GM12875 (cell line): ENCODE measurements around the gene DDX59.
A peak's percentile ranks its signal among the peaks of the same experiment; 100 is the strongest.

Experiments used
- H3K4me3 ChIP-seq: one replicate; pipeline ENCODE4 v1.5.1; 2011; ENCODE audit warnings: low read depth, low read length, control low read depth
- TF ChIP-seq, protein P1 (sequence below): IDR thresholded peaks from 2 replicates; pipeline ENCODE4 v1.5.1; 2011; ENCODE audit warnings: low read depth, mild to moderate bottlenecking, control low read depth, inconsistent platforms, low read length, moderate library complexity, borderline replicate concordance; ENCODE audit not compliant: insufficient read depth

DDX59 gene

DNA sequence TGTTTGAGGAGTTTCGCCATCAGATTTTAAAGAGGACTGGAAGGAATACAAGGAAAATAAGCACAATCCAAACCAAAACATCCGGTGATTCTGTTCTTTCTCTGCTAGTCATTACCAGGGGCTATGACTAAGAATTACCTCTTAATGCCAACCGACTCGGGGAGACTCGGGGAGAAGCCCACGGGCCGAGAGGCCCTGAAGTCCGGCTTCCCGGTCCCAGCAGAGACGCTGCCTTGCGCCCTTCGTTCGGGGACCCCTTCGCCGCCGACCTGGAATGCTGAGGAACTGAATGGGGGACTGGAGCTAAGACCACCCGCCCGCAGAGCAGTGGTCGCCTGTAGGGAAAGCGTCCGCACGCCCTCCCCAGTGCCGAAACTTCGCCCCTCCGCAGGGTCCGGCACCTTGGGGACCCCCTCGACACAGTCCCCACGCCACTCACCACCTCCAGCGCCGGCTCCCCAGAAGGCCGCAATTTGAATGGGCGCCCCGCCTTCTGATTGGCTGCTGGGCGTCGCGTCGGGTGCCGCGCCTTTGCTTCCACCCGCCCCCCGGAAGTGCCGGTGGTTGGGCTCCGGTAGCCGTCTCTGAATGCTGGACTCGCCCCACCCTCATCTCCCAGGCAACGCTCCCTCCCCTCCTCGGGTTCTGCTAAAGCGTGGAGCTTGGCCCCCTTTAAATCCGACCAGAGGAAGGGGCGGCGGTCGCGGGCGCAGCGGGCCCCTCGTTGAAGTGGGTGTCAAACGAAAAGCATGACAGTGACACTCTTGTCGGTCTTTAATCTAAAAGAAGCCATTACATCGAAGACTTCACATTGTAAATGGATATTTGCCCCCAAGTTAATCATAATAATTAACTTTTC, 49.2 kb downstream of the DDX59 start, which contains the start of gene KIF14:
Gene KIF14, minus strand, starts transcription at position 479 of the 859 bp plus-strand sequence. CDS start 2,028 bp downstream, outside the sequence.
- H3K4me3 ChIP-seq: peak within 1 kb of the TSS; percentile 88
- TF ChIP-seq, protein P1, sequence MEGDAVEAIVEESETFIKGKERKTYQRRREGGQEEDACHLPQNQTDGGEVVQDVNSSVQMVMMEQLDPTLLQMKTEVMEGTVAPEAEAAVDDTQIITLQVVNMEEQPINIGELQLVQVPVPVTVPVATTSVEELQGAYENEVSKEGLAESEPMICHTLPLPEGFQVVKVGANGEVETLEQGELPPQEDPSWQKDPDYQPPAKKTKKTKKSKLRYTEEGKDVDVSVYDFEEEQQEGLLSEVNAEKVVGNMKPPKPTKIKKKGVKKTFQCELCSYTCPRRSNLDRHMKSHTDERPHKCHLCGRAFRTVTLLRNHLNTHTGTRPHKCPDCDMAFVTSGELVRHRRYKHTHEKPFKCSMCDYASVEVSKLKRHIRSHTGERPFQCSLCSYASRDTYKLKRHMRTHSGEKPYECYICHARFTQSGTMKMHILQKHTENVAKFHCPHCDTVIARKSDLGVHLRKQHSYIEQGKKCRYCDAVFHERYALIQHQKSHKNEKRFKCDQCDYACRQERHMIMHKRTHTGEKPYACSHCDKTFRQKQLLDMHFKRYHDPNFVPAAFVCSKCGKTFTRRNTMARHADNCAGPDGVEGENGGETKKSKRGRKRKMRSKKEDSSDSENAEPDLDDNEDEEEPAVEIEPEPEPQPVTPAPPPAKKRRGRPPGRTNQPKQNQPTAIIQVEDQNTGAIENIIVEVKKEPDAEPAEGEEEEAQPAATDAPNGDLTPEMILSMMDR: no peak

DNA sequence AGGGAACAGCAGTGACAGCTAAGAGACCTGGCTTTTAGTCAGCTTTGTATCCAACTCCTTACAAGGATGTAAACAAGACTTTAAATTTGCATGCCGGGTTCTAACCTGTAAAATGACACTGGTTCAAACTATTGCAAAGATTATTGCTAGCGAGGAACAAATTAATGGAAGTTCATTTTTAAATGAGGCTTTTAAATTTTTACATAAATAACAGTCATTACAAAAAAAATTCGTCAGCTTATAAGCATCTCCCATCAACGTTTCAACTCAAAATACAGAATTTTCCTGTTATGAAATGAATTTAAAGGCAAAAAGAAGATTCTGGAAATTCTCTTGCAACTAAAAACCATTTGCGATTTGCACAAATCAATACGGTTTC, 49.8 kb downstream of the DDX59 start:
- TF ChIP-seq, protein P1: no peak
- H3K4me3 ChIP-seq: peak overlapping the region; percentile 88

DNA sequence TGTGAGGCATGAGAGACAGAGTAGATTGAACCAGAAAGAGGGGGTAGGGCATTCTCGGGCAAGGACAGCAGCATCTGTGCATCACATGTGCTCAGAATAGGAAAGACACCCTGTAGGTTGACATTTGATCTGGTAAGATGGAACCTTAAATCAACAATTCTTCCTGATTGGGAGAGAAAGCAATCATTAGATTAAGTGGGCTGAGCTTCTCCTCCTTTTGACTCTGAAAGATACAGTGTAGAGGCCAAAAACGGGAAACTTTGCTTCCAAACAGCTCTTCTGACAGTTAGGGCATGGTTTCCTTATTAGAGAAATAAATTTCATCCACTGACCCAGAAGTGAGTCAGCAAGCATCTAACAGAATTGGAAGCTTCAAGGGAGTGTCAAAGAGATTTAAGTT, 58.9 kb downstream of the DDX59 start:
- H3K4me3 ChIP-seq: no peak overlapping the region
- TF ChIP-seq, protein P1: no peak

DNA sequence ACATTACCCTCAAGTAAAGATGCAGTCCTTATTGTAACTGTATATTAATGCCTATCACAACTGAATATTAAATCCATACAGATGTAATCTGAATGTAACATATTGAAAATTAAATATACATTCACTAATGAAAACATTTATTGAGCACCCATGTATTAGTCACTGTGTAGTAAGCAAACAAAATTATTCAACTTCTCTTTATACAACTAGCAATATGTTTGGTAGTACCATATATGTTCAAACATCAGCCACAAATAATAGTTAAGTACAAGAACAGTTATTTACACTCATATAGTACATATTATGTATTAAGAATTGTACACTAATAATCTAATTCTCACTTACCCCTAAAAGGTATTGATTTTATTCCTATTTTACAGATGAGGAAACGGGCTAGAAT, 67.1 kb downstream of the DDX59 start:
- TF ChIP-seq, protein P1: no peak
- H3K4me3 ChIP-seq: no peak overlapping the region
